Tibial nerve (tissue), 4 donors: ENCODE results near the gene FADS6.

Experiments used
- EP300 ChIP-seq, 2 donors: sonication (generic); formaldehyde crosslinking; IDR thresholded peaks; one replicate each; pipeline ENCODE4 v1.6.1; 2017; ENCODE audit warnings: antibody characterized with exemption in 2 of 2, mild to moderate bottlenecking in 1 of 2
- POLR2A ChIP-seq, 2 donors: fragments of 450-650 bp; IDR thresholded peaks; one replicate each; pipeline ENCODE4 v1.6.1; 2017; ENCODE audit warnings: antibody characterized with exemption in 2 of 2, mild to moderate bottlenecking in 2 of 2, moderate library complexity in 2 of 2
- TF ChIP-seq, protein P1 (sequence below), 5 experiments: fragments of 200-600 bp in 3 of 5; fragments of 450-650 bp in 2 of 5; sonication (generic) in 3 of 5; IDR thresholded peaks; one replicate each; pipeline ENCODE4 v1.5.1; 2016 to 2019; ENCODE audit warnings: antibody characterized with exemption in 5 of 5, mild to moderate bottlenecking in 3 of 5, moderate library complexity in 2 of 5

- TF ChIP-seq EP300 (IDR thresholded peaks at IDR 0.05) (no peak), POLR2A (IDR thresholded peaks at IDR 0.05) (no peak)
- TF ChIP-seq, protein P1, sequence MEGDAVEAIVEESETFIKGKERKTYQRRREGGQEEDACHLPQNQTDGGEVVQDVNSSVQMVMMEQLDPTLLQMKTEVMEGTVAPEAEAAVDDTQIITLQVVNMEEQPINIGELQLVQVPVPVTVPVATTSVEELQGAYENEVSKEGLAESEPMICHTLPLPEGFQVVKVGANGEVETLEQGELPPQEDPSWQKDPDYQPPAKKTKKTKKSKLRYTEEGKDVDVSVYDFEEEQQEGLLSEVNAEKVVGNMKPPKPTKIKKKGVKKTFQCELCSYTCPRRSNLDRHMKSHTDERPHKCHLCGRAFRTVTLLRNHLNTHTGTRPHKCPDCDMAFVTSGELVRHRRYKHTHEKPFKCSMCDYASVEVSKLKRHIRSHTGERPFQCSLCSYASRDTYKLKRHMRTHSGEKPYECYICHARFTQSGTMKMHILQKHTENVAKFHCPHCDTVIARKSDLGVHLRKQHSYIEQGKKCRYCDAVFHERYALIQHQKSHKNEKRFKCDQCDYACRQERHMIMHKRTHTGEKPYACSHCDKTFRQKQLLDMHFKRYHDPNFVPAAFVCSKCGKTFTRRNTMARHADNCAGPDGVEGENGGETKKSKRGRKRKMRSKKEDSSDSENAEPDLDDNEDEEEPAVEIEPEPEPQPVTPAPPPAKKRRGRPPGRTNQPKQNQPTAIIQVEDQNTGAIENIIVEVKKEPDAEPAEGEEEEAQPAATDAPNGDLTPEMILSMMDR (IDR thresholded peaks at IDR 0.05) = no peak
Observed at GRCh38 chr17:74864297-74864865, 29.1 kb downstream of the FADS6 start.
